Measurements from ENCODE around the gene GALNT10.

Gene GALNT10

DNA sequence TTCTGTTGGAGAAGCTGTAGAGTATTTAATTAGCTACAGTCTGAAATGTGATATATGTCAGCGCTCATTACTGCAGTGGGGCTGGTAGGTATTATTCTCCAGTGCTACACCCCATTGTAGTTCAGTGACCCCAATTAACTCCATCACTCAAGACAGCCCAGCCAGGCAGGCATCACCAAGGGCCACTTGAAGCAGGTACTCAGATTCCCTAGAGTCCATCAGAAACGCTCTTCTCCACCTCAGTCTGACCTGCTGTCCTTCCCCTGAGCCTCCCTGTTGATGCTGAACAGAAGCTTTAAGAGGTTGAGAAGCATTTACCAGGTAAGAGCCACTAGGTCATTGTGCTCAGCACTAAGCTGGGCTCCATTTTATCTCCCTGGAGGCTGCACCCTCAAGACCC is 71.8 kb downstream of the GALNT10 start:
- DNase-seq (ENCODE audit: low read depth in 2 of 3, low spot score in 1 of 3): no peak

- no peak for DNase-seq (ENCODE audit: low read depth in 2 of 3, low spot score in 1 of 3)
Measured at GRCh38 chr5:154264549-154265196, 74.1 kb downstream of the GALNT10 start.

- DNase-seq (ENCODE audit: low read depth in 2 of 3, low spot score in 1 of 3): no peak
Measured at GRCh38 chr5:154265197-154265773, 74.8 kb downstream of the GALNT10 start.

DNA sequence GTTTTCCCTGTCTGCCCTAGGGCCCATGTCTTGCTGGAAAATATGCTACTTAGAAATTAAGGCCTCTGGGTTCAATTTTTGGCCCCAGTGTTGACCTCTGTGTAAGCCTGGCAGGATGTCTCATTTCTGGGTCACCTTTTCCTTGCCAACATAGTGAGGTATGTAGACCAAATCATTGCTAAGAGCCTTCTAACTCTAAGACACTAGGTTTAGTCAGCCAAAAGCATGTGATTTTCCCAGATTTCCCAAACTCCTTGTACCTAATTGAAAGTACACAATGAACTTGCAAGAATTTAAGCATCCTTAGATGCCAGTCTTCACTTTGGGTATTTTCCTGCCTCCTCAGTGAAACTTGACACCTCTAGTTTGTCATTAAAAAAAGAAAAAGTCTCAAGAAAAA is 77.0 kb downstream of the GALNT10 start:
- no peak for DNase-seq (ENCODE audit: low read depth in 2 of 3, low spot score in 1 of 3)

GRCh38 chr5:154268073-154268472 is 77.5 kb downstream of the GALNT10 start:
- no peak for DNase-seq (ENCODE audit: low read depth in 2 of 3, low spot score in 1 of 3)

- DNase-seq (ENCODE audit: low read depth in 2 of 3, low spot score in 1 of 3): no peak
Measured at GRCh38 chr5:154269414-154269813, 78.9 kb downstream of the GALNT10 start.

DNA sequence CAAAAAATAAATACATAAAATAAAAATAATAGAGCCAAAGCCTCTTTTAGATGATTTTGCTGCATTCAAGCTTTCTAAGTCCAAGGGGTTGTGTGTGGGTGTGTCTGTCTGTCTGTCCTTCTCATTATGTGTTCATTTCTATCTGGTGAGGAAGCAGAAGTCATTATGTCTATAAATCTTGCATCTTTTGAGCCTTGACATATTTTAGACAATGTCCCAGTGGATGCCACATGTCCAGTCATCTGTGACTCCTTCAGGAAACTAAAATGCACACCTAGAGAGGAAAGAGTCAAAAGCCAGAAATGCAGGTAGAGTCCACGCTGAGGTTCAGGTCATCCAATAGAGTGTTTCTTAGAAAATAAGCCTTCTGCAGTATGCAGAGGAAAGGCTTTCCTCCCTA is 80.9 kb downstream of the GALNT10 start:
- DNase-seq (ENCODE audit: low read depth in 2 of 3, low spot score in 1 of 3): no peak

- DNase-seq (ENCODE audit: low read depth in 2 of 3, low spot score in 1 of 3): no peak
Measured at GRCh38 chr5:154271936-154272514, 81.5 kb downstream of the GALNT10 start.

GRCh38 chr5:154273028-154273617 is 82.6 kb downstream of the GALNT10 start:
- no peak for DNase-seq (ENCODE audit: low read depth in 2 of 3, low spot score in 1 of 3)

DNA sequence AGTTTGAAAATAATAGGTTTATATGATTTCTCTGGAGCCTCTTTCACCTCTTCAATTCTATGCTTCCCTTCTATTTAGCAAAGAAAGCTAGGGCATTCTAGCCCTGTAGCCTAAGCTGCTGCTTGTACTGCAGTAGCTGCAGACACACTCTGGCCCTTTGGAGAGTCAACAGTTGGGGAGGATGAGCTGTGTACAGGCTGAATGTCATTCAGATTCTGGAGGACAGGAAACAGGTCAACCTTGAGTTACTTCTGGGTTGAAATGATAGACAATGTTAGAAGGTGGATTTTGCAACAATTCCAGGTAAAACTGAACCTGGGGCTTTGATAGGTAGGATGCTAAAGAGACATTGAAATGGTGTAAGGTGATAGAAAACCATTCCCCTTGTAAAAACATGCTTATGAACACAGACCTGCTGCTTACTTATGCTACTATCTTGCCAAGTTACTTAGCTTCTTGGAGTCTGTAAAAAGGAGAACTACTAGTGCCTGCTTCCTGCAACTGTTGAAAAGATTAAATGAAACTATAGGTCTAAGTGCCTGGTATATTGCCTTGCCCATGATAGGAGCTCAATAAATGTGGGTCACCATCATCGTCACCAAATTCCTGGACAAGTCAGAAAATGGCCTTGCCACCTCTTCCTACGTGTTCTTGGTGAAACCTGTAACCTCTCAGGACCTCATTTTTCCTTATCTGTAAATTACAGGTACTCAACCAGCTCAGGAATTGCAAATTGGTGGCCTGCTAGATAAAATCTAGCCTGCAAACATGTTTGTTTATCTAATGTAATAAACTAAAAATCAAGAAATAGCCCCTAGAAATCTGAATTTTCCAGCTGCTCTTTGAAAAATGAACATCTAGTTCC is 83.7 kb downstream of the GALNT10 start:
- DNase-seq (ENCODE audit: low read depth in 2 of 3, low spot score in 1 of 3): no peak

- DNase-seq (ENCODE audit: low read depth in 2 of 3, low spot score in 1 of 3): no peak
Measured at GRCh38 chr5:154274828-154275185, 84.3 kb downstream of the GALNT10 start.

- no peak for DNase-seq (ENCODE audit: low read depth in 2 of 3, low spot score in 1 of 3)
Measured at GRCh38 chr5:154275566-154275965, 85.0 kb downstream of the GALNT10 start.

- no peak for DNase-seq (ENCODE audit: low read depth in 2 of 3, low spot score in 1 of 3)
Measured at GRCh38 chr5:154276261-154276972, 85.9 kb downstream of the GALNT10 start.

GRCh38 chr5:154276973-154277331 is 86.4 kb downstream of the GALNT10 start:
- DNase-seq (ENCODE audit: low read depth in 2 of 3, low spot score in 1 of 3): no peak

DNA sequence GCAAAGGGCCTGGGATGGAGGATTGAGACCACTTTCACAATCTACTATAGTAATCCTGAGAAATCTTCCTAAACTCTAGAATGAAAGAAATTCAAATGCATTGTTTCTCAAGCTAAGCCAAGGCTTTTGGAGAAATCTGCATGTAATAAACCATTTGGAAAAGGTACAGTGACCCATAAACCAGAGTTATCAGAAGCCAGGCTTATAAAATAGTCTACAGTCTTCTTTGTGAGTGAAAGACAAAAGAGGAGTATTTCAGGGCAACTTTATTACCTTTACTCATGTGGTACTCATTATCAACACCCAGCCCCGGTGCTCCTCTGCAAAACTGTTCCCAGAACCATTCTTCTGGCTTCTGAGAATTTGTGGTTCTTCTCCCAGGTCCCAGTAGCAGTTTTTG is 87.0 kb downstream of the GALNT10 start:
- no peak for DNase-seq (ENCODE audit: low read depth in 2 of 3, low spot score in 1 of 3)

DNA sequence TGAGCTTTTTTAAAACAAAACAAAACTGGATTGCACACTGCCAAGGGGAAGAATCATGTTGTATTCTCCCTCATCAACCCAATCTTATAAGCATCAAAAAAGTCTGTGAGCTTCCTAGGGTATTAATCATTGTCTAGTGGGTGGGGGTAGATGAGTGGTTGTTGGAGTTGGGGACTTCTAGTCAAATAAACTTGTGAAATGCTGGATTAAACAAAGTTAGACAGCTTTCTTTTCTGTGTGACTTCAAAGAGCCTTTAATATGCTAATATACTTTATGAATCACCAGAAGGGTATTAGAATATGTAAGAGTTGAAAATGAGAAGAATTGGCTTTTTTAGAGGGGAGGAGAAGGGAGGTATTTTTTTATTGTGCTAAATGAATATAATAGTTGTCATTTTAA is 87.7 kb downstream of the GALNT10 start:
- no peak for DNase-seq (ENCODE audit: low read depth in 2 of 3, low spot score in 1 of 3)

- DNase-seq (ENCODE audit: low read depth in 2 of 3, low spot score in 1 of 3): no peak
Measured at GRCh38 chr5:154278908-154279307, 88.4 kb downstream of the GALNT10 start.

DNA sequence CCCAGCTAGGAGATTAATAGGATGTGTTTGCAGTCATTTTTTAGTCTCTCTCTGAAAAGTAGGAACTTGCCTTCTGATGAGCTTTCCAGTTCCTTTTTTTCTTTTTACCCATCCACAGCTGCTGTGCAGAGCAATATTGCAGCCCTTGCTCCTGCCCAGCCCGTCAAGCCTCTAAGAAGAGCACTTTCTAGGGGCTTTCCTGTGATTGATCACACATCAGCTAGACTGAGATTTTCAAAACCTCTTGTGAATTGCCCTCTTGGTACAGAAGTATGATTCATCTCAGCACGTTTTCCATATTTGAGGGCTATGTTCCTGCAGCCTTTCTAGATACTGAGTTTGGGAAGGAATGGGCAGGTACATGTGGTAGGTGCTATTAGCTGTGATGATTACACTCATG is 93.9 kb downstream of the GALNT10 start:
- no peak for DNase-seq (ENCODE audit: low read depth in 2 of 3, low spot score in 1 of 3)

GRCh38 chr5:154285661-154286408 is 95.3 kb downstream of the GALNT10 start:
- no peak for DNase-seq (ENCODE audit: low read depth in 2 of 3, low spot score in 1 of 3)

- DNase-seq (ENCODE audit: low read depth in 2 of 3, low spot score in 1 of 3): no peak
Measured at GRCh38 chr5:154286557-154286956, 96.0 kb downstream of the GALNT10 start.

Data from stimulated activated CD4-positive, alpha-beta T cell treated with anti-CD3 and anti-CD28 coated beads, Interleukin-12 subunit alpha, Interleukin-12 subunit beta, amount 100 ng/mL, for 48 hours (primary cell).